Measurements from ENCODE around the gene C17orf100.

Gene C17orf100

GRCh38 chr17:6695051-6695450 lies 43.5 kb downstream of the C17orf100 start:
- no peak for DNase-seq (ENCODE audit: low read depth)

GRCh38 chr17:6695565-6695964 lies 44.0 kb downstream of the C17orf100 start:
- DNase-seq (ENCODE audit: low read depth), result no peak

GRCh38 chr17:6696906-6697305 lies 45.3 kb downstream of the C17orf100 start:
- DNase-seq (ENCODE audit: low read depth), result no peak

- DNase-seq (ENCODE audit: low read depth), result no peak
Measured at GRCh38 chr17:6698004-6698403, 46.4 kb downstream of the C17orf100 start.

- DNase-seq (ENCODE audit: low read depth), result no peak
Measured at GRCh38 chr17:6699997-6700947, 48.7 kb downstream of the C17orf100 start.

- no peak for DNase-seq (ENCODE audit: low read depth)
Measured at GRCh38 chr17:6700948-6701307, 49.4 kb downstream of the C17orf100 start.

- DNase-seq (ENCODE audit: low read depth), result no peak
Measured at GRCh38 chr17:6701719-6702118, 50.2 kb downstream of the C17orf100 start.

GRCh38 chr17:6702567-6703215 lies 51.1 kb downstream of the C17orf100 start:
- DNase-seq (ENCODE audit: low read depth), result no peak

Data from activated T-helper 9 cell treated with anti-CD3 and anti-CD28 coated beads, Interleukin-2, amount 50 U/mL, for 16 hours (primary cell).